ENCODE measurements around the gene HSD17B7.

The HSD17B7 gene

GRCh38 chr1:162832470-162832869 lies 42.0 kb downstream of the HSD17B7 start:
- ATAC-seq: no peak
- TF ChIP-seq ZC3H10 (CRISPR knock-in tag; IDR thresholded peaks at IDR 0.05): no peak
- no peak for TF ChIP-seq GLIS3 (CRISPR knock-in tag; IDR thresholded peaks at IDR 0.05)
- no peak for TF ChIP-seq RARB (CRISPR knock-in tag; IDR thresholded peaks at IDR 0.05)

- no peak for ATAC-seq
- no peak for TF ChIP-seq ARNTL (CRISPR knock-in tag; IDR thresholded peaks at IDR 0.05; ENCODE audit: borderline replicate concordance, low read depth)
- TF ChIP-seq ZFP30 (CRISPR knock-in tag; IDR thresholded peaks at IDR 0.05): no peak
- no peak for TF ChIP-seq POU6F1 (CRISPR knock-in tag; IDR thresholded peaks at IDR 0.05; ENCODE audit: borderline replicate concordance, low read depth)
- TF ChIP-seq CREB5 (CRISPR knock-in tag; IDR thresholded peaks at IDR 0.05; ENCODE audit: low read depth): no peak
- TF ChIP-seq GLIS3 (CRISPR knock-in tag; IDR thresholded peaks at IDR 0.05): no peak
- no peak for TF ChIP-seq ISL1 (CRISPR knock-in tag; IDR thresholded peaks at IDR 0.05)
- no peak for TF ChIP-seq ESRRG (CRISPR knock-in tag; IDR thresholded peaks at IDR 0.05)
- no peak for TF ChIP-seq ZNF565 (CRISPR knock-in tag; conservative IDR thresholded peaks at IDR 0.05; ENCODE audit: low read depth)
- no peak for TF ChIP-seq SNAI2 (CRISPR knock-in tag; IDR thresholded peaks at IDR 0.05)
- TF ChIP-seq ZFP3 (CRISPR knock-in tag; IDR thresholded peaks at IDR 0.05): no peak
- no peak for TF ChIP-seq TOX (CRISPR knock-in tag; IDR thresholded peaks at IDR 0.05; ENCODE audit: borderline replicate concordance)
- TF ChIP-seq ZNF8 (CRISPR knock-in tag; IDR thresholded peaks at IDR 0.05): no peak
- no peak for TF ChIP-seq OSR1 (CRISPR knock-in tag; IDR thresholded peaks at IDR 0.05)
- TF ChIP-seq RARB (CRISPR knock-in tag; IDR thresholded peaks at IDR 0.05): no peak
- TF ChIP-seq TSHZ2 (CRISPR knock-in tag; IDR thresholded peaks at IDR 0.05): no peak
- TF ChIP-seq ZNF70 (CRISPR knock-in tag; IDR thresholded peaks at IDR 0.05): no peak
These were observed 44.8 kb downstream of the HSD17B7 start for GRCh38 chr1:162835157-162835899.

GRCh38 chr1:162838863-162839262 lies 48.4 kb downstream of the HSD17B7 start:
- TF ChIP-seq TOX (CRISPR knock-in tag; IDR thresholded peaks at IDR 0.05; ENCODE audit: borderline replicate concordance): no peak
- TF ChIP-seq CREB5 (CRISPR knock-in tag; IDR thresholded peaks at IDR 0.05; ENCODE audit: low read depth): no peak
- no peak for TF ChIP-seq ARNTL (CRISPR knock-in tag; IDR thresholded peaks at IDR 0.05; ENCODE audit: borderline replicate concordance, low read depth)
- TF ChIP-seq ZNF8 (CRISPR knock-in tag; IDR thresholded peaks at IDR 0.05): no peak
- TF ChIP-seq POU6F1 (CRISPR knock-in tag; IDR thresholded peaks at IDR 0.05; ENCODE audit: borderline replicate concordance, low read depth): no peak
- TF ChIP-seq SNAI2 (CRISPR knock-in tag; IDR thresholded peaks at IDR 0.05): no peak
- TF ChIP-seq TSHZ2 (CRISPR knock-in tag; IDR thresholded peaks at IDR 0.05): no peak
- no peak for ATAC-seq

Measured in SK-N-SH treated with all-trans-retinoic acid at 6 μM for 48 hours (cell line).